Measurements from ENCODE around the gene PMEPA1. TPM values are rescaled to one million over a fixed set of nuclear protein-coding genes. Genes with fewer than 3 reads are reported as not detected.
"Not testable (repeated sequence)": the region's sequence is repeated elsewhere in the genome, so short reads cannot be mapped to it uniquely, and the experiment has no call there.

PMEPA1 gene
- total RNA-seq, 4 donors from 2014 or later: 3.3 to 5.5 (median 4.6) TPM

DNA sequence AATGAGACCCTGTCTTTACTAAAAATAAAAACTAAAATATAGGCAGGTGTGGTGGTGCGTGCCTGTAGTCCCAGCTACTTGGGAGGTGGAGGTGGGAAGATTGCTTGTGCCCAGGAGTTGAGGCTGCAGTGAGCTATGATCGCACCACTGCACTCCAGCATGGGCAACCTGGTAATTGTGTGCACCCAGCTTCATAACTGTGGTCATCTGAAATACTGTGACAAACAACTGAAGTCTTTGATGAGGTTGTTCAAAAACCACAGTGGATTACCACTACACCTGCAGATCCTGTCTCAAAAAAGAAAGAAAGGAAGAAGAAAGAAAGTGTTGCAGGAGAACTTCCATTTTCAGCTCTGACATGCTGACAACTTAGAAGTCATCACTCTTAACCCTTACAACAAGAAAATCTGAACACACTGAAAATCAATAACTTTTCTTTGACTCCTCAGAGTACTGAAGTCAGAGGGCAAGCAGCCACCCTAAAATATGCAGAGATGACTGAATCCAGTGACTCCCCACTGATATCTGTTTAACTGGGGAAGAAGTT, 75.8 kb downstream of the PMEPA1 start:
- Histone ChIP-seq H3K27me3 (no peaks in the 10 kb centered on the region), H3K4me1 (peaks cover 0 to 2% (median 0%) of the 10 kb centered on the region in 4 donors), H3K36me3 (no peaks in the 10 kb centered on the region), H3K4me3 (no peak overlapping the region), H3K27ac (no peak overlapping the region), H3K9me3 (no peaks in the 10 kb centered on the region)
- TF ChIP-seq, protein P1, sequence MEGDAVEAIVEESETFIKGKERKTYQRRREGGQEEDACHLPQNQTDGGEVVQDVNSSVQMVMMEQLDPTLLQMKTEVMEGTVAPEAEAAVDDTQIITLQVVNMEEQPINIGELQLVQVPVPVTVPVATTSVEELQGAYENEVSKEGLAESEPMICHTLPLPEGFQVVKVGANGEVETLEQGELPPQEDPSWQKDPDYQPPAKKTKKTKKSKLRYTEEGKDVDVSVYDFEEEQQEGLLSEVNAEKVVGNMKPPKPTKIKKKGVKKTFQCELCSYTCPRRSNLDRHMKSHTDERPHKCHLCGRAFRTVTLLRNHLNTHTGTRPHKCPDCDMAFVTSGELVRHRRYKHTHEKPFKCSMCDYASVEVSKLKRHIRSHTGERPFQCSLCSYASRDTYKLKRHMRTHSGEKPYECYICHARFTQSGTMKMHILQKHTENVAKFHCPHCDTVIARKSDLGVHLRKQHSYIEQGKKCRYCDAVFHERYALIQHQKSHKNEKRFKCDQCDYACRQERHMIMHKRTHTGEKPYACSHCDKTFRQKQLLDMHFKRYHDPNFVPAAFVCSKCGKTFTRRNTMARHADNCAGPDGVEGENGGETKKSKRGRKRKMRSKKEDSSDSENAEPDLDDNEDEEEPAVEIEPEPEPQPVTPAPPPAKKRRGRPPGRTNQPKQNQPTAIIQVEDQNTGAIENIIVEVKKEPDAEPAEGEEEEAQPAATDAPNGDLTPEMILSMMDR (IDR thresholded peaks at IDR 0.05): no peak
- no peak for TF ChIP-seq POLR2A (IDR thresholded peaks at IDR 0.05)
- DNase-seq: peak in 1 of 3 donors; percentile 16

DNA sequence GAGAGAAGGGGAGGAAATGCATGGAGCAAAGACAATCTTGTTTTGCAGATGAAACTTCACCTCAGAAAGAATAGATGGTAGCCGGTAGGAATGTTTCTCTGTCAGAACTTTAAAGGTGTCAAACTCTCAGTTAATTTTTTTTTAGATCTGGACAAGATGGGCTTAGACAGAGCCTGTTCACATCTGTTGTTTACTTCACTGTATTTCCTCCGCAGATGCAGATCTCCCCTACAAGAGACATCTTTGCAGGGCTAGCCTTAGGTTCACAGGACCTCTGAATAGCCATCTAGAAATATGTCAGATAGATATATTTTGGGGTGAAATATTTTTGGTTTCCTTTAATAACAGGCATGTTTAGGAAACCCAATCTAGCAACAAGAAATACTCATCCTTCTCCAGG, 77.5 kb downstream of the PMEPA1 start:
- H3K4me1 ChIP-seq: peaks cover 0 to 6% (median 2%) of the 10 kb centered on the region in 4 donors
- H3K9me3 ChIP-seq: no peaks in the 10 kb centered on the region
- no peaks in the 10 kb centered on the region for H3K36me3 ChIP-seq
- H3K27ac ChIP-seq: no peak overlapping the region
- DNase-seq: no peak
- H3K4me3 ChIP-seq: no peak overlapping the region
- H3K27me3 ChIP-seq: no peaks in the 10 kb centered on the region
- TF ChIP-seq, protein P1 (IDR thresholded peaks at IDR 0.05): no peak
- no peak for TF ChIP-seq POLR2A (IDR thresholded peaks at IDR 0.05)

DNA sequence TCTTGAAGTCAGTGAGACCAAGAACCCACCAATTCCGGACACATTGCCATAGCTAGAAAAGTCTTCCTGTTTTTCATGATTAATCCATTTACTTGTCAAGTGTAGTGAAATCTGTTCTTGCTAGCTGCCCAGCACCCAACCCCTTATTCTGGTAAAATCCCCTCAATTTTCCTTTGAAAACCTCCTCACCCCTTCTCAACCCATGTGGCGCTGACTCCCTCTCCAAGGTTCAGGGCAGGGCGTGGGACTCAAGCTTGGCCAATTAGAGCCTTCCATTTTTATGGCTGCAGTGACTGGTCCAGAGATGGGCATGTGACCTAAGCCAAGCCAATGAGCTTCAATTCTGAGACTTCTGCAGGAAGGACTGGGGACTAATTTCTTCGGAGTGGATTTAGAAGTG, 79.8 kb downstream of the PMEPA1 start:
- Histone ChIP-seq H3K27me3 (no peaks in the 10 kb centered on the region), H3K27ac (peak overlapping the region in 3 of 4 donors; percentile 76 to 81 (median 76)), H3K4me3 (peak overlapping the region in 3 of 4 donors; percentile 4 to 27 (median 21)), H3K4me1 (peaks cover 0 to 6% (median 2%) of the 10 kb centered on the region in 4 donors), H3K36me3 (no peaks in the 10 kb centered on the region), H3K9me3 (peaks cover 0 to 3% (median 0%) of the 10 kb centered on the region in 4 donors)
- TF ChIP-seq POLR2A (IDR thresholded peaks at IDR 0.05): no peak
- TF ChIP-seq, protein P1 (IDR thresholded peaks at IDR 0.05): no peak
- DNase-seq: peak in 1 of 3 donors; percentile 41

- H3K27me3 ChIP-seq, H3K36me3 ChIP-seq, H3K9me3 ChIP-seq, H3K4me1 ChIP-seq, DNase-seq: not testable (repeated sequence)
- H3K4me3 ChIP-seq: peak overlapping the region in 3 of 4 donors; percentile 4 to 27 (median 21)
- peak overlapping the region; percentile 70 to 81 (median 76) for H3K27ac ChIP-seq
Measured at GRCh38 chr20:57629491-57629901, 80.3 kb downstream of the PMEPA1 start.

GRCh38 chr20:57628962-57629308, 80.9 kb downstream of the PMEPA1 start:
- peak overlapping the region; percentile 70 to 81 (median 76) for H3K27ac ChIP-seq

GRCh38 chr20:57628047-57628961, 81.5 kb downstream of the PMEPA1 start:
- H3K4me3 ChIP-seq: peak overlapping the region in 1 of 4 donors; percentile 4

More at GRCh38 chr20:57628962-57629308, 80.9 kb downstream of the PMEPA1 start:
- H3K4me1 ChIP-seq, DNase-seq, H3K9me3 ChIP-seq, H3K27me3 ChIP-seq, H3K36me3 ChIP-seq: not testable (repeated sequence)
- peak overlapping the region in 1 of 4 donors; percentile 4 for H3K4me3 ChIP-seq

More at GRCh38 chr20:57628047-57628961, 81.5 kb downstream of the PMEPA1 start:
- H3K27me3 ChIP-seq: no peaks in the 10 kb centered on the region
- no peaks in the 10 kb centered on the region for H3K36me3 ChIP-seq
- no peak for TF ChIP-seq POLR2A (IDR thresholded peaks at IDR 0.05)
- TF ChIP-seq, protein P1 (IDR thresholded peaks at IDR 0.05): no peak
- H3K27ac ChIP-seq: peak overlapping the region; percentile 70 to 81 (median 76)
- peaks cover 0 to 6% (median 2%) of the 10 kb centered on the region in 4 donors for H3K4me1 ChIP-seq
- peaks cover 0 to 3% (median 0%) of the 10 kb centered on the region in 4 donors for H3K9me3 ChIP-seq
- peak in 2 of 3 donors; percentile 79 to 83 for DNase-seq

All from Peyer's patch (tissue), 4 donors.